HG03460 (cell line): Measurements from ENCODE around the gene PLS3.
"Not testable (repeated sequence)": the region's sequence is repeated elsewhere in the genome, so short reads cannot be mapped to it uniquely, and the experiment has no call there.

ENCODE experiments used
- ATAC-seq: cut with Tn5 transposase; IDR thresholded peaks from one replicate; pipeline ENCODE4 v1.9.1; 2021; ENCODE audit not compliant: unreplicated experiment

PLS3 gene

DNA sequence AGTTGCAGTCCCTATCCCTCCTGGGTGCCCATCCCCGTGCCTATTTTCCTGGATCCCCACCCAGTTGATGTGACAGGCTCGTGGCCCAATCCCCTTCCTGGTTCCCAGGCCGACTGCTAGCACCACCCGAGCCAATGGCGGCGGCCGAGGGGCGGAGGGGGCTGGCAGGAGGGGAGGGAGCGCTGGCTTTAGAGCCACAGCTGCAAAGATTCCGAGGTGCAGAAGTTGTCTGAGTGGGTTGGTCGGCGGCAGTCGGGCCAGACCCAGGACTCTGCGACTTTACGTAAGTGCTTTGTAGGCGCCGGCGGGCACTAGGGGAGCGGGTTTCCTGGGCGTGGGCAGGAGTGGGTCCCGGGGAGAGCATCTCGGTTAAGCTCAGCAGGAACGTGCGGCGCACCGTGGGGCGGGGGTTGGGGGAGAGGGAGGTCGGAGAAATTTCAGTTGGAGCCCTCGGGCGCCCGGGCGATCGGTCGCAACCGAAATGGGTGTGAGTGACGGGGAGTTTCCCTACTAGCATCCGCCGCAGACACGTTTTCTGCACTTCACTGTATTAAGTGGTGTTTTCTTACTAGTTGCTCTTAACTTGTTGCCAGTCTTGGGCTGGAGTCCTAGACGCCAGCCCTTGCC lies at the start of gene PLS3:
Gene PLS3, plus strand, starts transcription at position 197 of the 627 bp plus-strand sequence. CDS start 49,077 bp downstream, outside the sequence.
- ATAC-seq = peak; percentile 67

DNA sequence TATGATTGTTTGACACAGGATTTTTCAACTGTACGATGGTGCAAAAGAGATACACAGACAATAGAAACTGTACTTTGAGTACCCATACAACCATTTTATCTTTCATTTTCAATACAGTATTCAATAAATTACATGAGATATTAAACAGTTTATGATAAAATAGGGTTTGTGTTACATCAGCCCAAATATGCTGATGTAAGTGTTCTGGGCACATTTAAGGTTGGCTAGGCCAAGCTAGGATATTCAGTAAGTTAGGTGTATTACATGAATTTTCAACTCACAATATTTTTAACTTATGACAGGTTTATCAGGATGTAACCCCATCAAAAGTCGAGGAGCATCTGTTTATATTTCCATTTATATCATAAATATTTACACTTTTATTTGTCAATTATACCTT lies 42.9 kb upstream of the PLS3 start:
- ATAC-seq = no peak

DNA sequence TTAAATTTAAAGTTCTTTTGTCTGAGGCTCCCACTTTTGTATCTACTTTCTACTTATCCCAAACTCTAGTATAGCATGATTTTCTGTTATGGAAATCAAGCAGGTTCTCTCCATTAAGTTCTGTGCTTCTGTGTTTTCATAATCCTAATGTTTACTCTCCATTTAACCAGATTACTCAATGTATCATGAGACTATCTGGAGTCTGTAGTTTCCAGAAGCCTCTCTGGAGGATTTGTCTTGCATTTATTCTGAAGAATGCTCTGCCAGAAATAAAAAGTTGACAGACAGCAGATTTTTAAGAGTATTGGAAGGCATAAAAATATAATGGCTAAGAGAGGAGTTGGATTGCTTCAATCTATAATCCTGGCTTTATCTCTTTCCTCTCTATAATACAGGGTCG lies 39.2 kb upstream of the PLS3 start:
- no peak for ATAC-seq

DNA sequence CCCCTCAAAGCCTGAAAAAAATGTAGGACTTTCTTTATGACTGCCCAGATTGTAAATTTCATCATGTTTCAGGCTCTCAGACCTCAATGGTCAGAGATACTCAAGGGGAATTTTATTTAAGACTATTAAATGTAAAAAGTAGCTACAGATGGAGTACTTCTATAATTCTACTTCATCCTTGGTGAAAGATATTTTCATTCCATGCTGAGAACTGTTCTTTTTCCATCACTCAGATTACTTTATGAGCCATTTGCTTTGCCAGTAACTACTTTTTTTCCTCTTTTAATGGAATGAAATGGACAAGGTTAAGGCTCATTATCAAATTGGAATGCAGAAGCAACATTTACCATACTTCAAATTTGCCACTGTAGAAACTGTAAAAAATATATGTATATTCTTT lies 38.0 kb upstream of the PLS3 start:
- no peak for ATAC-seq

GRCh38 chrX:115525486-115525885 lies 35.5 kb upstream of the PLS3 start:
- ATAC-seq = no peak

DNA sequence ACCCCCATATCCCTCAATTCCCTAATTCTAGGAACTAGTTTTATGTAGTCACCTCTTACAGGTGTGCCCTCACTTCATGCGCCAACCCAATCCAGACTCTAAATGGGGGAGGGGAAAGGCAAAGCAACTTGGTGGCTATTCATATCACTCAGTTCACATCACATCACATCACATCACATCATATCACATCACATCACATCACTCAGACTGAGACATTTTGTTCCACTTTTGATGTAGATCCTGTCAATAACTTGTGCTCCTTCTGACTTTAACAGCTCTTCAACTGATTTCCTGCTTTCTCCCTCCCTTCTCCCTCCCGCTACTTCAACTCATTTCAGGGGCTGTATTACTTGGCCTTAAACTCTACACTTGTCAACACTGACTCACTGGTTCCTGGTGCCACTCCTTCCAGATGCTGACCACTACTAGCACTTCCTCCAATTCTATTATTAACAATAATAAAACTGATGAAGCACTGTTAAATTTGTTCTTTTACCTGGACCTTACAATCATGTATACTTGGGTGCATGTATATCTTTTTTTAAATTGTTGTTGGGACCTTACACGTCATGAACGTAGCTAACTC lies 29.1 kb upstream of the PLS3 start:
- ATAC-seq = no peak

DNA sequence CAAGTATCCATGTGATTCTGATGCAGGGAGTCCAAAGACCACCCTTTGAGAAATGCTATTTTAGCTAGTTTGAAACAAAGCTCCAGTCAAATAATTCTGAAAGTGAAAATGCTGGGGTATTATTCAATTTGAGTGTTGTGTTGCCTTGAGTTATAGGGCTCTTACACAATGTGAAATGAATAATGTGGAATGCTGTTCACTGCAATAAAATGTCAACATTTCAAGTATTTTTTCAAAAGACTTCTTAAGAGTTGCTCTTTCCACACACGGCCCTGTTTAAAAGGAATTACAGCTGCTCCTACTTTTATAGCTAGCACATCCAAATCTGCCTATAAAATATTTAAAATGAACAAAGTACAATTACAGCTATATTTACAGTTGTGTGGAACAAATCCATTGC lies 27.5 kb upstream of the PLS3 start:
- ATAC-seq = no peak

DNA sequence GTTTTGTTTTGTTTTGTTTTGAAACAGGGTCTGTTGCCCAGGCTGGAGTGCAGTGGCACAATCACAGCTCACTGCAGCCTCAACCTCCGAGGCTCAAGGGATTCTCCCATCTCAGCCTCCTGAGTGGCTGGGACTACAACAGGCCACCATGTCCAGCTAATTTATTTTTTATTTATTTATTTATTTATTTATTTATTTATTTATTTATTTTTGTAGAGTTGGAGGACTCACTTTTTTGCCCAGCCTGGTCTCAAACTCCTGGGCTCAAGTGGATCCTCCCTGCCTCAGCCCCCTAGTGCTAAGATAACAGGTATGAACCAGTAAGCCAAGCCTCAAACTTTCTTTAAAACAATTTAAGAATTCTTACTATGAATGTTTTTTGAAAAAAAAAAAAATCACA lies 26.6 kb upstream of the PLS3 start:
- no peak for ATAC-seq

DNA sequence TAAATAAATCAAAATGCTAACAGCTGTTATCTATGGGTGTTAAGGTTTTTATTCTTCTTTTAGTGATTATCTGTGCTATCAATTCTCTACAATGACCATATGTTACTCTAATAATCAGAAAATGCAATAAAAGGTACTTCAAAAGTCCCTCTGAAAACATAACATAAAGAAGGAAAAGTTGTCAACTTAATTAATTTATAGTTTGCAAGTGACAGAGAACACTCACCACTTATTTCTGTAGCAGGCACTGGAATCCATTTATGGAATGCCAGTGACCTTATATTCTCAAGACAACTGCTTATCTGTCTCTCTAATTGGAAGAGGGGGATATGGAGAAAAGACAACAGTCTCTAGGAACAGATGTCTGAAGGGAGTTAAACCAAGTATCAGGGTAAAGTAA lies 25.6 kb upstream of the PLS3 start:
- ATAC-seq = no peak

DNA sequence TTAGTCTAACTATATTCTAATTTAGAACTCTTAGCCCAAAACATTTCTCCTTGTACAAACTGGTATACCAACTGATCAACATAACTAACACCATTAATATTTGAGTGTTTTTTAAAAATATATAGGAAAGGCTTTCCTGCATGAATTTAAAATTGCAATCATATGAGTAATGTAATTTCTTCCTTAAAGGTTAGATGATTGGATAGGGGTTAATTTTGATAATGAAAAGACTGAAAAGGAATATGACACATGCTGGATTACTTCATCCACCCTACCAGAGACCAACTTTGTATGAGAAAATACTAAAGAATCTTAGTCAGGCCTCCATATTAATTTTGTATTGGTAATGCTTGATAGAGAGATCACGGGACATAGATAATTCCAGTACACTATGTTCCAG lies 25.1 kb upstream of the PLS3 start:
- ATAC-seq = no peak

- ATAC-seq = no peak
Measured at GRCh38 chrX:115539841-115540240, 21.1 kb upstream of the PLS3 start.

DNA sequence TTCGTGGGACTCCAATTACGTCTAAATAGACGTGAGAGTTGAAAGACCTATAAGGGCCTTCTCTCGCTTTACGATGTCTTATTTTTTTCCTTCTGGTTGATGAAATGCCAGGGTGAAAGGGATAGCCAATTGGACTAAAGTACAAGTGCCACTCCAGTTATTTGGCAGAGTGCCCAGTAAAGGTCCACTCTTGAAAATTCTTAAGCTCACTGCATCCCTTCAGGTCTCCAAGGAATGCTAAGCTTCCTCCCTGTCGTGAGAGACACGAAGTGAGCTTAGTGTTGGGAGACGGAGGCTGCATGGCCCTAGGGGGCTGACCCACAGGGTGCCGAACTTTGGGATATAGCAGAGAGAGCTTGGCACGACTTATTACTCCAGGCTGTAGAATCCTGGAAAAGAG lies 19.9 kb upstream of the PLS3 start:
- ATAC-seq = not testable (repeated sequence)

- ATAC-seq = no peak
Measured at GRCh38 chrX:115547448-115547847, 13.5 kb upstream of the PLS3 start.

- ATAC-seq = no peak
Measured at GRCh38 chrX:115549008-115549407, 12.0 kb upstream of the PLS3 start.

DNA sequence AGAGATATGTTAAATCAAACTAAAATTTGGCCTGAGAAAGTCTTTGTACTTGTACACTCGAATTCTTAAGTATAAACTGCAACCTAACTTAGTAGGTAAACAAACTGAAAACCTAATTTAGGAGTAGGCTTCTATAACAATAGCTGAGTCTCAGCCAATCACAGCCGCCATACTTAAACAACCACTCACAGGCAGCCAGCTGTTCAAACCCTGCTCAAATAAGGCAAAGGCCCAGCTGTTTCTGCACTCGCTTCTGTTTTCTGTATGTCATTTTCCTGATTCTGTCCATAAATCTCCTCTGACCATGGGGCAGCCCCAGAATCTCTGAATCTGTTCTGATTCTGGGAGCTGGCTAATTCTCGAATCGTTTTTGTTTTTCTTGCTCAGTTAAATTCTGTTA lies 7.8 kb upstream of the PLS3 start:
- ATAC-seq = no peak

GRCh38 chrX:115559672-115560071 lies 1.3 kb upstream of the PLS3 start:
- no peak for ATAC-seq

DNA sequence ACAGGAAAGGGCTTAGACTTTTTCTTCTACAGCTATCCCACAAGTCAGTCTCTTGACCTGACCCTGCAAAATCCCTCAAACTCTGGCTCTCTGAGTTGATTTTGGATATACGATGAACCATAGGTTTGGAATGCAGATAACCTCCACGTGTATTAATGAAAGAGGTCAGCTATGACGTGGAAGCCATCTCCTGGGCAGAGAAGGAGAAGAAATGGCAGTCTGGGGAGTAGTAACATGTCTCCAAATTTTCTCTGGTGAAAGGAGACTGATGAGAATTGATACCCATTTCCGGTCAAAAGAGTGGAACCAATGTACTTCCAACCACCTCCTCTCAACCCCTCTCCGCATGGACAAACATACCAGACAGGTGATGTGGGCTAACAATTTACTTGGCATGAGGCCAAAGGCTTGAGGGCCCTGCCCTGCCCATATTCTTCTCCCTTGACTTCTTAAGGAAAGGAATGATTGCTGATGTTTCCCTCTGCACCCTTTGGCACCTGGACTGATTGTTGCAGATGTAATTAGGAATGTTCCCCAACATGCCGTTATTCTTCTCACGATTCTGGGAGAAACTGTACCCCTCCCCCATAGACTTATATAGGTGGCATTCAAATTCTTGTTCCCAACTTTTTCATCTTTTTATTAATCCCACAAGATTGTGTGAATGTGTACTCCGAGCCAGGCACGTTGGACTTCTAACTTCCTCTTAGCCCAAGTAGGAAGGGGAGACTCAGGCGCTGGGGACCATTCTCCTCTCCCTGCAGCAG lies 580 bp upstream of the PLS3 start:
- ATAC-seq = no peak

GRCh38 chrX:115561605-115562479 lies 868 bp downstream of the PLS3 start:
- ATAC-seq = peak; percentile 30

DNA sequence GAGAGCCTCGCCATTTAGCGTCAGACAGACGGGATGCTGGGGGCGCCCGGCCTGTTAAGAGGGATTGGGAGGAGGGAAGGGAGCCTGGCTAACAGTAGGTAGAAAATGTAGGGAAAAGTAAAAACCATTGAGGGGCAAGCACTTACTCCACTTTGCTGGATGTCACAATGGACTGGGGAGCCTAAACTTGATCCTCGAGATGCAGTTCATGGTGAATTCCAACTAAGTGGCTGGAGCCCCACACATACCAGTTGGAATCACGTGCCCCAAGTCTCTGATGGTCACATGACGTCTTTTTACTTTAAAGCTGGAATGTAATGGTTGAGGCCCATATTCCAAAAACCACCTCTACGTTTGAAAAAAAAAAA lies 1.5 kb downstream of the PLS3 start:
- no peak for ATAC-seq

- ATAC-seq = no peak
Measured at GRCh38 chrX:115563633-115564162, 2.7 kb downstream of the PLS3 start.

DNA sequence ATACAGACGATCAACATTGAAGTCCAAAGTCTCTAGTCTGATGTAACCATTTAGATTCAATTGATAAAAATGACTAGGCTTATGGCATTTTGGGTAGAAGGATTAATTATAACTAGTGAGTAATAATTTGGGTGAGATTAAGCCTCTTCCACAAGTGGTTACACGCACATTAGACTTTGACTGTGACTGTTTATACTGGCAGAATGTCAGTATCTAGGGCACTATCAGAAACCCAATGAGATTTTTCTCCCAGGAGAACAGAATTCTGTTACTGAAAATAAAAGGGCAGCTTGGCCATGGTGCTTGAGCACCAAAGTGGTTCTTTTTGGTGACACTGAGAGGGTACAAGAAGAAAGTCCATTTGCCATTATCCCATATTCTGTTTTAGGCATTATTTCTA lies 3.3 kb downstream of the PLS3 start:
- no peak for ATAC-seq
